GM12873 (cell line): Measurements from ENCODE around the gene NODAL.

ENCODE experiments used
- TF ChIP-seq, protein P1 (sequence below): IDR thresholded peaks from 2 replicates; pipeline ENCODE4 v1.5.1; 2012; ENCODE audit warnings: low read depth, mild to moderate bottlenecking, moderate library complexity, low read length, control low read depth; ENCODE audit not compliant: insufficient read depth; ENCODE audit errors: missing control alignments

NODAL gene

GRCh38 chr10:70441161-70441894, at the start of gene NODAL:
Gene NODAL, minus strand, starts transcription at chr10:70441681. Its CDS starts 14 bp downstream, at chr10:70441667.
- TF ChIP-seq, protein P1, sequence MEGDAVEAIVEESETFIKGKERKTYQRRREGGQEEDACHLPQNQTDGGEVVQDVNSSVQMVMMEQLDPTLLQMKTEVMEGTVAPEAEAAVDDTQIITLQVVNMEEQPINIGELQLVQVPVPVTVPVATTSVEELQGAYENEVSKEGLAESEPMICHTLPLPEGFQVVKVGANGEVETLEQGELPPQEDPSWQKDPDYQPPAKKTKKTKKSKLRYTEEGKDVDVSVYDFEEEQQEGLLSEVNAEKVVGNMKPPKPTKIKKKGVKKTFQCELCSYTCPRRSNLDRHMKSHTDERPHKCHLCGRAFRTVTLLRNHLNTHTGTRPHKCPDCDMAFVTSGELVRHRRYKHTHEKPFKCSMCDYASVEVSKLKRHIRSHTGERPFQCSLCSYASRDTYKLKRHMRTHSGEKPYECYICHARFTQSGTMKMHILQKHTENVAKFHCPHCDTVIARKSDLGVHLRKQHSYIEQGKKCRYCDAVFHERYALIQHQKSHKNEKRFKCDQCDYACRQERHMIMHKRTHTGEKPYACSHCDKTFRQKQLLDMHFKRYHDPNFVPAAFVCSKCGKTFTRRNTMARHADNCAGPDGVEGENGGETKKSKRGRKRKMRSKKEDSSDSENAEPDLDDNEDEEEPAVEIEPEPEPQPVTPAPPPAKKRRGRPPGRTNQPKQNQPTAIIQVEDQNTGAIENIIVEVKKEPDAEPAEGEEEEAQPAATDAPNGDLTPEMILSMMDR = no peak

DNA sequence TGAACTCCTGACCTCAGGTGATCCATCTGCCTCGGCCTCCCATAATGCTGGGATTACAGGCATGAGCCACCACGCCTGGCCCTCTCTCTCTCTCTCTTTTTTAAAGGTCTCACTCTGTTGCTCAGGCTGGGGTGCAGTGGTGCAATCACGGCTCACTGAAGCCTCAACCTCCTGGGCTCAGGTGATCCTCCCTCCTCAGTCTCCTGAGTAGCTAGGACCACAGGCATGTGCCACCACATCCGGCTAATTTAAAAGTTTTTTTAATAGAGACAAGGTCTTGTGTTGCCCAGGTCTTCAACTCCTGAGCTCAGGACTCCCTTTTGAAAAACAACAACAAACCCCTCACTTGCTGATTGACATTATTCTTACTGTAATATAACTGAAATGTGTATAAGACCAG, 48.7 kb upstream of the NODAL start:
- TF ChIP-seq, protein P1 = no peak

- TF ChIP-seq, protein P1 = no peak
These were observed 46.3 kb upstream of the NODAL start for GRCh38 chr10:70487824-70488223.

DNA sequence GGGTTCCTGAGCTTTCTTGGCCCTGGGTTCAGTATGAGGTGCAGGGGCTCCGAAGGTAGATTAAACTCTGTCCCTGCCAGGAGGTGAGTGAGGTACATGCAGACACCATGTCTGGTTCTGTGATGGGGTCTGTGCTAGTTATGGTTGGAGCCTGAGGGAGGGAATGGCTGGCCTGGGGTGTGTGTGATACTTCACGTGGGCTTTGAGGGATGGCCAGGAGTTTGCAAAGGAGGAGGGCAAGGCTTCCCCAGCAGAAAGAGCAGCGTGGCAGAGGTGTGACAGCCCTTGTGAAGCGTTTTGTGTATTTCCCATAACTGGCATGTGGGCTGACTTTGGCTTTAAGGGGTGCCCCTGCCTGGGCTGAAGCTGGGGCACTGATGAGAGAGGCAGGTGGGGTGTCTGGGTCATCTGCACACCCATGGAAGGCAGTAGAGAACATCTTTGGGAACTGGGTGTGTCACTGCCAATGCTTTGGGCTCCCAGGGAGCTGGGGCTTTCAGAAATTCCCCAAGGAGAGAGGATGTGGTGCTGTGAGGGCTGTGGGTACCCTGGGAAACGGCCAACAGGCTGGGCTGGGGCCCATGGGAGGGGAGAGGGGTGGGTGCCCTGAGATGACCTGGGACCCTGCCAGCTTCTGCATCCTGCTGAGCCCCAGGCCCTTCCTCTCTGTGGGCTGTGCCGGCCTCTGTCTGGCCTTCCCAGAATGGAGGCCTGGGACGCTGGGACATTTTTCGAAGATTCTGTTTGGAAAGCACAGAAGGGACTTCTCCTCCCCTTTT, 41.7 kb upstream of the NODAL start:
- TF ChIP-seq, protein P1 = no peak

DNA sequence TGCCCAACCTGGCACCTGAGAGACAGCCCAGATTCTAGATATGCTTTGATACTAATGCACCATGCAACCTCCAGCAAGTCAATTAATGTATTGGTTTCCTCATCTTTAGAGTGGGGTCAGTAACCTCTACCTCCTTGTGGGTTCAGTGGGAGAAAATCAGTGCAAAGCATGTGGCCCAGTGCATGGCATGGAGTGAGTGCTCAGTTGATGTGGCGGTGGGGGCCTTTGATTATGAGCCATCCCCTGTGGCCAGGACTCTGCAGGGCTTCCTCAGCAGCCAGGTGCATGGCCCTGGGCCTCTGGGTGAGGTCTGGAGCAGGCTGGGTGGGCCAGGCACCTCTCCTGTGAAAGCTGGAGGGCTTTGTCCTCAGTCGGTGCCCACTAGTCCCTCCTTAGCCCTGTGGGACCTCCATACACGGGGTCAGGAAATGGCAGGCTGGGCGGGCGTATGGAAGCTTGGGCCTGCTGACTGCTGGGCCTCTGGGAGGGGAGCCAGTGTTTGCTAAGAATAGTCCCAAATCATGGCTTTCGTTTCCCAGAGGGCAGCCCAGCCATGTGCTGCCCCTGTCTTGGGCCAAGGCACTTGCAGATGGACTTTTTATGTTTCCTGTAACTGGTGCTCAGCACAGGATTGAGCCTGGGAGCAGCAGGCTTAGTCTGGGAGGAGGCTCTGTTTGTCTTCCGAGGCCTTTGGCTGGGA, 40.5 kb upstream of the NODAL start:
- TF ChIP-seq, protein P1 = no peak

GRCh38 chr10:70481105-70481504, 39.6 kb upstream of the NODAL start:
- TF ChIP-seq, protein P1 = no peak

DNA sequence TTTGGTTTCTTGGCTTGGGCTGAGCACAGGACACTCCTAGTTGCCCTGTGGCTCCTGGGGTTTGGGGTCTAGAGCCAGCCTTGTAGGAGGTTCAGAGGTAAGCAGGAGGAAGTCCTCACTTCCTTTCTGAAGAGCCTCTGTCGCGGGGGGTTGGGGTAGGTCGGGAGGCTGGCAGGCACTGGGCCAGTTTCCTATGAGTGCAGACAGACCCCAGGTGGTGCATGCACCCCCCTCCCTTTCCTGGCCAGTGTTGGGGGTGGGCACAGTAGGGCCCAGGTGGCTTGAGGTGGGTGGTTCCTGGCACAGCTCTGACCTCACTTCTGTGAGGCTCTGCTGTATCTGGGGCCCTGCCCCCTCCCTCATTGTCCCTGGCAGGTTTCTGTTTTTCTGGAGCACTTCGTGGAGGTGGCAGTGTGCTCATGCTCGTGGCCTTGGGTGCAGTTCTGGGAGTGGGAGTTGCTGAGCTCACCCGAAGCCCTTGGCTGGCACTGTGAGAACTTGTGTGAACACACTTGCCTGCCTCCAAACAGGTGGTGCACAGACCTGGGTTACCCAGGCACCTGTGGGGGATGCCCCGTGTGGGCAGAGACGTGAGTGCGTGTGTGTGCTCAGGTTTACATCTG, 38.9 kb upstream of the NODAL start:
- TF ChIP-seq, protein P1 = no peak
